Activated B cell treated with CpG ODN at 0.5 μM for 24 hours (primary cell): ENCODE results near the gene TMX3. TPM values are rescaled to one million over a fixed set of nuclear protein-coding genes. Genes with fewer than 3 reads are reported as not detected.

ENCODE experiments used
- ATAC-seq: fragments of 200-7000 bp; cut with Tn5 transposase; one replicate; pipeline ENCODE4 v1.10.0; 2021; ENCODE audit warnings: low read depth, mild to moderate bottlenecking, moderate library complexity
- CTCF ChIA-PET: fragments of 350-600 bp; sonication (Branson Sonifier 250); formaldehyde crosslinking; loops from one replicate; lab custom pipeline; 2021; ENCODE audit warnings: antibody characterized with exemption; lab: Charles Lee
- POLR2A ChIA-PET: fragments of 350-600 bp; sonication (Branson Sonifier 250); formaldehyde crosslinking; loops from one replicate; lab custom pipeline; 2021; ENCODE audit warnings: antibody characterized with exemption; lab: Charles Lee
- DNase-seq: peaks from one replicate; pipeline ENCODE4 v3.0.0; 2022
- H3K27ac Mint-ChIP-seq: one replicate; pipeline ENCODE4 v1.8.0; 2020; ENCODE audit warnings: mixed read lengths
- H3K27me3 Mint-ChIP-seq: one replicate; pipeline ENCODE4 v1.8.0; 2021; ENCODE audit warnings: mixed read lengths
- H3K36me3 Mint-ChIP-seq: one replicate; pipeline ENCODE4 v1.8.0; 2021; ENCODE audit warnings: low read depth, mixed read lengths
- H3K4me1 Mint-ChIP-seq: one replicate; pipeline ENCODE4 v1.8.0; 2021; ENCODE audit warnings: mixed read lengths
- H3K4me3 Mint-ChIP-seq: one replicate; pipeline ENCODE4 v1.8.0; 2020; ENCODE audit warnings: mild to moderate bottlenecking, mixed read lengths
- H3K9me3 Mint-ChIP-seq: one replicate; pipeline ENCODE4 v1.8.0; 2020; ENCODE audit warnings: mixed read lengths
- CTCF ChIP-seq: fragments of 200-600 bp; IDR thresholded peaks from one replicate; pipeline ENCODE4 v1.8.0; 2022; ENCODE audit warnings: antibody characterized with exemption, mild to moderate bottlenecking
- intact Hi-C: fragments of 100-400 bp; cut with micrococcal nuclease; formaldehyde crosslinking; loops from one replicate; pipeline ENCODE4 v1.15.1; 2024
- total RNA-seq: library from RNA; stranded (reverse); gene quantifications from 2 replicates; pipeline ENCODE4 v1.2.3, GENCODE V29; 2022

Gene TMX3
- total RNA-seq, 1 donor from 2014 or later: 59.9 TPM

- POLR2A ChIA-PET: no interaction called here
- no peak for ATAC-seq
- H3K4me1 Mint-ChIP-seq: peaks cover 24% of the 10 kb centered on the region
- no peak for DNase-seq
- no peaks in the 10 kb centered on the region for H3K36me3 Mint-ChIP-seq
- H3K4me3 Mint-ChIP-seq: no peak overlapping the region
- intact Hi-C loops: no loop called here
- no peak overlapping the region for H3K27ac Mint-ChIP-seq
- no peak for TF ChIP-seq CTCF
- CTCF ChIA-PET: no interaction called here
- no peaks in the 10 kb centered on the region for H3K27me3 Mint-ChIP-seq
- H3K9me3 Mint-ChIP-seq: no peaks in the 10 kb centered on the region
These were observed 9.1 kb upstream of the TMX3 start for GRCh38 chr18:68724021-68724420.

- Mint-ChIP-seq H3K9me3 (no peaks in the 10 kb centered on the region), H3K27ac (no peak overlapping the region), H3K4me1 (peaks cover 24% of the 10 kb centered on the region), H3K4me3 (no peak overlapping the region), H3K36me3 (peaks cover 2% of the 10 kb centered on the region), H3K27me3 (no peaks in the 10 kb centered on the region)
- TF ChIP-seq CTCF: no peak
- ChIA-PET CTCF (no interaction called here), POLR2A (no interaction called here)
- DNase-seq: no peak
- intact Hi-C loops: no loop called here
- no peak for ATAC-seq
These were observed 8.6 kb upstream of the TMX3 start for GRCh38 chr18:68723539-68723938.

- POLR2A ChIA-PET: no interaction called here
These were observed 7.9 kb upstream of the TMX3 start for GRCh38 chr18:68722821-68723220.

GRCh38 chr18:68721681-68722583, 7.0 kb upstream of the TMX3 start:
- Mint-ChIP-seq H3K27me3 (no peaks in the 10 kb centered on the region), H3K27ac (peak overlapping the region; percentile 37), H3K36me3 (peaks cover 2% of the 10 kb centered on the region), H3K9me3 (no peaks in the 10 kb centered on the region), H3K4me1 (peaks cover 24% of the 10 kb centered on the region), H3K4me3 (peak overlapping the region; percentile 72)
- DNase-seq: no peak
- intact Hi-C loops: no loop called here
- POLR2A ChIA-PET: no interaction called here
- CTCF ChIA-PET: no interaction called here
- TF ChIP-seq CTCF: no peak
- no peak for ATAC-seq

More at GRCh38 chr18:68722821-68723220, 7.9 kb upstream of the TMX3 start:
- Mint-ChIP-seq H3K27ac (no peak overlapping the region), H3K4me1 (peaks cover 24% of the 10 kb centered on the region), H3K36me3 (peaks cover 2% of the 10 kb centered on the region), H3K9me3 (no peaks in the 10 kb centered on the region), H3K4me3 (no peak overlapping the region), H3K27me3 (no peaks in the 10 kb centered on the region)
- intact Hi-C loops: no loop called here
- no peak for DNase-seq
- no peak for TF ChIP-seq CTCF
- CTCF ChIA-PET: no interaction called here
- ATAC-seq: peak; percentile 49

- Mint-ChIP-seq H3K27me3 (no peaks in the 10 kb centered on the region), H3K4me3 (peak overlapping the region; percentile 95), H3K4me1 (peaks cover 35% of the 10 kb centered on the region), H3K9me3 (no peaks in the 10 kb centered on the region), H3K36me3 (peaks cover 40% of the 10 kb centered on the region), H3K27ac (peak overlapping the region; percentile 82)
- ChIA-PET CTCF (no interaction called here), POLR2A (no interaction called here)
- ATAC-seq (peak; percentile 1), DNase-seq (no peak)
- intact Hi-C loops: loop anchor here (1.0 to 10.0 kb wide), 2 partner anchors 1198 to 1370 kb away; partner anchors contain the start of gene DSEL
- TF ChIP-seq CTCF: no peak
These were observed 569 bp downstream of the TMX3 start for GRCh38 chr18:68714366-68714711.
